Measurements from ENCODE around the gene LPP.
A peak's percentile ranks its signal among the peaks of the same experiment; 100 is the strongest.

Gene LPP

GRCh38 chr3:188825901-188826300 lies 671.9 kb downstream of the LPP start:
- no peak overlapping the region for H3K9ac ChIP-seq (ENCODE audit: low read length)
- H3K36me3 ChIP-seq (ENCODE audit: control insufficient read depth, insufficient read depth, low read length, severe bottlenecking) = no peaks in the 10 kb centered on the region
- no peak overlapping the region for H3K4me3 ChIP-seq (ENCODE audit: low read length)
- H3K9me3 ChIP-seq (ENCODE audit: control insufficient read depth, low read length) = no peaks in the 10 kb centered on the region
- H3K4me1 ChIP-seq (ENCODE audit: control insufficient read depth, insufficient read depth, low read length) = peaks cover 3% of the 10 kb centered on the region
- no peak for DNase-seq (ENCODE audit: low read depth)
- H3K27me3 ChIP-seq (replicated peaks; ENCODE audit: control insufficient read depth, insufficient read depth, low read length) = no peaks in the 10 kb centered on the region

GRCh38 chr3:188826574-188826973 lies 672.6 kb downstream of the LPP start:
- H3K9ac ChIP-seq (ENCODE audit: low read length) = no peak overlapping the region
- H3K4me3 ChIP-seq (ENCODE audit: low read length) = no peak overlapping the region

GRCh38 chr3:188827103-188827502 lies 673.1 kb downstream of the LPP start:
- peaks cover 7% of the 10 kb centered on the region for H3K4me1 ChIP-seq (ENCODE audit: control insufficient read depth, insufficient read depth, low read length)
- H3K27me3 ChIP-seq (replicated peaks; ENCODE audit: control insufficient read depth, insufficient read depth, low read length) = no peaks in the 10 kb centered on the region
- H3K4me3 ChIP-seq (ENCODE audit: low read length) = no peak overlapping the region
- H3K36me3 ChIP-seq (ENCODE audit: control insufficient read depth, insufficient read depth, low read length, severe bottlenecking) = no peaks in the 10 kb centered on the region
- no peaks in the 10 kb centered on the region for H3K9me3 ChIP-seq (ENCODE audit: control insufficient read depth, low read length)
- no peak overlapping the region for H3K9ac ChIP-seq (ENCODE audit: low read length)
- DNase-seq (ENCODE audit: low read depth) = no peak

More at GRCh38 chr3:188826574-188826973, 672.6 kb downstream of the LPP start:
- H3K4me1 ChIP-seq (ENCODE audit: control insufficient read depth, insufficient read depth, low read length) = peaks cover 5% of the 10 kb centered on the region
- no peaks in the 10 kb centered on the region for H3K36me3 ChIP-seq (ENCODE audit: control insufficient read depth, insufficient read depth, low read length, severe bottlenecking)
- H3K9me3 ChIP-seq (ENCODE audit: control insufficient read depth, low read length) = no peaks in the 10 kb centered on the region
- no peak for DNase-seq (ENCODE audit: low read depth)
- H3K27me3 ChIP-seq (replicated peaks; ENCODE audit: control insufficient read depth, insufficient read depth, low read length) = no peaks in the 10 kb centered on the region

- H3K4me3 ChIP-seq (ENCODE audit: low read length) = no peak overlapping the region
- peak; percentile 10 for DNase-seq (ENCODE audit: low read depth)
- no peaks in the 10 kb centered on the region for H3K36me3 ChIP-seq (ENCODE audit: control insufficient read depth, insufficient read depth, low read length, severe bottlenecking)
Measured at GRCh38 chr3:188827576-188827975, 673.6 kb downstream of the LPP start.

GRCh38 chr3:188829130-188829529 lies 675.2 kb downstream of the LPP start:
- H3K4me3 ChIP-seq (ENCODE audit: low read length) = no peak overlapping the region
- peaks cover 28% of the 10 kb centered on the region for H3K4me1 ChIP-seq (ENCODE audit: control insufficient read depth, insufficient read depth, low read length)
- H3K9ac ChIP-seq (ENCODE audit: low read length) = no peak overlapping the region
- H3K27me3 ChIP-seq (replicated peaks; ENCODE audit: control insufficient read depth, insufficient read depth, low read length) = no peaks in the 10 kb centered on the region
- no peaks in the 10 kb centered on the region for H3K36me3 ChIP-seq (ENCODE audit: control insufficient read depth, insufficient read depth, low read length, severe bottlenecking)
- H3K9me3 ChIP-seq (ENCODE audit: control insufficient read depth, low read length) = no peaks in the 10 kb centered on the region
- DNase-seq (ENCODE audit: low read depth) = no peak

More at GRCh38 chr3:188827576-188827975, 673.6 kb downstream of the LPP start:
- Histone ChIP-seq H3K9me3 (ENCODE audit: control insufficient read depth, low read length) (no peaks in the 10 kb centered on the region), H3K27me3 (replicated peaks; ENCODE audit: control insufficient read depth, insufficient read depth, low read length) (no peaks in the 10 kb centered on the region), H3K4me1 (ENCODE audit: control insufficient read depth, insufficient read depth, low read length) (peaks cover 12% of the 10 kb centered on the region), H3K9ac (ENCODE audit: low read length) (no peak overlapping the region)

- no peak overlapping the region for H3K9ac ChIP-seq (ENCODE audit: low read length)
- H3K36me3 ChIP-seq (ENCODE audit: control insufficient read depth, insufficient read depth, low read length, severe bottlenecking) = no peaks in the 10 kb centered on the region
- no peak for DNase-seq (ENCODE audit: low read depth)
- no peak overlapping the region for H3K4me3 ChIP-seq (ENCODE audit: low read length)
- H3K9me3 ChIP-seq (ENCODE audit: control insufficient read depth, low read length) = no peaks in the 10 kb centered on the region
- peaks cover 30% of the 10 kb centered on the region for H3K4me1 ChIP-seq (ENCODE audit: control insufficient read depth, insufficient read depth, low read length)
- no peaks in the 10 kb centered on the region for H3K27me3 ChIP-seq (replicated peaks; ENCODE audit: control insufficient read depth, insufficient read depth, low read length)
Measured at GRCh38 chr3:188829576-188829975, 675.6 kb downstream of the LPP start.

GRCh38 chr3:188830893-188831292 lies 676.9 kb downstream of the LPP start:
- Histone ChIP-seq H3K27me3 (replicated peaks; ENCODE audit: control insufficient read depth, insufficient read depth, low read length) (no peaks in the 10 kb centered on the region), H3K36me3 (ENCODE audit: control insufficient read depth, insufficient read depth, low read length, severe bottlenecking) (no peaks in the 10 kb centered on the region), H3K4me1 (ENCODE audit: control insufficient read depth, insufficient read depth, low read length) (peaks cover 30% of the 10 kb centered on the region), H3K4me3 (ENCODE audit: low read length) (no peak overlapping the region), H3K9ac (ENCODE audit: low read length) (no peak overlapping the region), H3K9me3 (ENCODE audit: control insufficient read depth, low read length) (no peaks in the 10 kb centered on the region)
- no peak for DNase-seq (ENCODE audit: low read depth)

GRCh38 chr3:188832146-188832545 lies 678.2 kb downstream of the LPP start:
- H3K4me1 ChIP-seq (ENCODE audit: control insufficient read depth, insufficient read depth, low read length) = peaks cover 30% of the 10 kb centered on the region
- H3K27me3 ChIP-seq (replicated peaks; ENCODE audit: control insufficient read depth, insufficient read depth, low read length) = no peaks in the 10 kb centered on the region
- no peak overlapping the region for H3K4me3 ChIP-seq (ENCODE audit: low read length)

GRCh38 chr3:188832961-188833721 lies 679.2 kb downstream of the LPP start:
- DNase-seq (ENCODE audit: low read depth) = peak; percentile 59
- peak overlapping the region; percentile 52 for H3K9ac ChIP-seq (ENCODE audit: low read length)
- peaks cover 30% of the 10 kb centered on the region for H3K4me1 ChIP-seq (ENCODE audit: control insufficient read depth, insufficient read depth, low read length)
- no peaks in the 10 kb centered on the region for H3K36me3 ChIP-seq (ENCODE audit: control insufficient read depth, insufficient read depth, low read length, severe bottlenecking)
- H3K9me3 ChIP-seq (ENCODE audit: control insufficient read depth, low read length) = no peaks in the 10 kb centered on the region
- H3K4me3 ChIP-seq (ENCODE audit: low read length) = peak overlapping the region; percentile 13
- H3K27me3 ChIP-seq (replicated peaks; ENCODE audit: control insufficient read depth, insufficient read depth, low read length) = no peaks in the 10 kb centered on the region

More at GRCh38 chr3:188832146-188832545, 678.2 kb downstream of the LPP start:
- Histone ChIP-seq H3K36me3 (ENCODE audit: control insufficient read depth, insufficient read depth, low read length, severe bottlenecking) (no peaks in the 10 kb centered on the region), H3K9ac (ENCODE audit: low read length) (no peak overlapping the region), H3K9me3 (ENCODE audit: control insufficient read depth, low read length) (no peaks in the 10 kb centered on the region)
- DNase-seq (ENCODE audit: low read depth) = no peak

- Histone ChIP-seq H3K4me1 (ENCODE audit: control insufficient read depth, insufficient read depth, low read length) (peaks cover 30% of the 10 kb centered on the region), H3K4me3 (ENCODE audit: low read length) (no peak overlapping the region), H3K36me3 (ENCODE audit: control insufficient read depth, insufficient read depth, low read length, severe bottlenecking) (no peaks in the 10 kb centered on the region), H3K9ac (ENCODE audit: low read length) (no peak overlapping the region), H3K27me3 (replicated peaks; ENCODE audit: control insufficient read depth, insufficient read depth, low read length) (no peaks in the 10 kb centered on the region), H3K9me3 (ENCODE audit: control insufficient read depth, low read length) (no peaks in the 10 kb centered on the region)
- DNase-seq (ENCODE audit: low read depth) = no peak
Measured at GRCh38 chr3:188834349-188834748, 680.4 kb downstream of the LPP start.

- no peak overlapping the region for H3K9ac ChIP-seq (ENCODE audit: low read length)
- DNase-seq (ENCODE audit: low read depth) = no peak
- no peak overlapping the region for H3K4me3 ChIP-seq (ENCODE audit: low read length)
- no peaks in the 10 kb centered on the region for H3K9me3 ChIP-seq (ENCODE audit: control insufficient read depth, low read length)
- H3K27me3 ChIP-seq (replicated peaks; ENCODE audit: control insufficient read depth, insufficient read depth, low read length) = no peaks in the 10 kb centered on the region
- H3K36me3 ChIP-seq (ENCODE audit: control insufficient read depth, insufficient read depth, low read length, severe bottlenecking) = no peaks in the 10 kb centered on the region
- H3K4me1 ChIP-seq (ENCODE audit: control insufficient read depth, insufficient read depth, low read length) = peaks cover 20% of the 10 kb centered on the region
Measured at GRCh38 chr3:188839187-188839695, 685.3 kb downstream of the LPP start.
